NCI-H1092 (cell line): ENCODE measurements around the gene FCN2.

ENCODE experiments used
- DNase-seq: peaks from one replicate; lab custom pipeline; 2025; lab: John Stamatoyannopoulos, UW

FCN2 gene

GRCh38 chr9:134869554-134870300 lies 10.9 kb upstream of the FCN2 start:
- DNase-seq, result no peak

- no peak for DNase-seq
These were observed 10.3 kb upstream of the FCN2 start for GRCh38 chr9:134870301-134870694.

GRCh38 chr9:134870746-134871662 lies 9.6 kb upstream of the FCN2 start:
- DNase-seq, result no peak

- no peak for DNase-seq
These were observed 8.8 kb upstream of the FCN2 start for GRCh38 chr9:134871697-134872340.

- DNase-seq, result no peak
These were observed 8.0 kb upstream of the FCN2 start for GRCh38 chr9:134872482-134873231.

GRCh38 chr9:134875371-134875770 lies 5.2 kb upstream of the FCN2 start:
- DNase-seq, result no peak

- DNase-seq, result no peak
These were observed 3.1 kb upstream of the FCN2 start for GRCh38 chr9:134877541-134877940.

GRCh38 chr9:134879664-134880483 lies 736 bp upstream of the FCN2 start:
- DNase-seq, result no peak

GRCh38 chr9:134881313-134881670 lies 682 bp downstream of the FCN2 start:
- DNase-seq, result no peak

GRCh38 chr9:134882204-134882785 lies 1.7 kb downstream of the FCN2 start:
- no peak for DNase-seq

GRCh38 chr9:134883040-134883782 lies 2.6 kb downstream of the FCN2 start:
- DNase-seq, result no peak

GRCh38 chr9:134884492-134884891 lies 3.9 kb downstream of the FCN2 start:
- DNase-seq, result no peak

- no peak for DNase-seq
These were observed 4.5 kb downstream of the FCN2 start for GRCh38 chr9:134885001-134885678.

- DNase-seq, result no peak
These were observed 5.2 kb downstream of the FCN2 start for GRCh38 chr9:134885679-134886412.

GRCh38 chr9:134886413-134886913 lies 5.9 kb downstream of the FCN2 start:
- no peak for DNase-seq

GRCh38 chr9:134887219-134887618 lies 6.6 kb downstream of the FCN2 start:
- DNase-seq, result no peak

- DNase-seq, result no peak
These were observed 7.3 kb downstream of the FCN2 start for GRCh38 chr9:134887686-134888602.
